GM18951 (cell line): ENCODE measurements around the gene SLC15A1.

Experiments
- POLR2A ChIP-seq: IDR thresholded peaks from 4 replicates; pipeline ENCODE4 v1.6.1; 2011; ENCODE audit warnings: mild to moderate bottlenecking; ENCODE audit not compliant: insufficient read length, insufficient read depth; ENCODE audit errors: extremely low read depth
- in situ Hi-C: fragments of 300-500 bp; cut with MboI; formaldehyde crosslinking; loops from one replicate; pipeline ENCODE4 v1.12.0; 2022; ENCODE audit warnings: low sequenced_read_pairs, mixed read lengths, inconsistent platforms; ENCODE audit not compliant: unreplicated experiment

Gene SLC15A1, protein sequence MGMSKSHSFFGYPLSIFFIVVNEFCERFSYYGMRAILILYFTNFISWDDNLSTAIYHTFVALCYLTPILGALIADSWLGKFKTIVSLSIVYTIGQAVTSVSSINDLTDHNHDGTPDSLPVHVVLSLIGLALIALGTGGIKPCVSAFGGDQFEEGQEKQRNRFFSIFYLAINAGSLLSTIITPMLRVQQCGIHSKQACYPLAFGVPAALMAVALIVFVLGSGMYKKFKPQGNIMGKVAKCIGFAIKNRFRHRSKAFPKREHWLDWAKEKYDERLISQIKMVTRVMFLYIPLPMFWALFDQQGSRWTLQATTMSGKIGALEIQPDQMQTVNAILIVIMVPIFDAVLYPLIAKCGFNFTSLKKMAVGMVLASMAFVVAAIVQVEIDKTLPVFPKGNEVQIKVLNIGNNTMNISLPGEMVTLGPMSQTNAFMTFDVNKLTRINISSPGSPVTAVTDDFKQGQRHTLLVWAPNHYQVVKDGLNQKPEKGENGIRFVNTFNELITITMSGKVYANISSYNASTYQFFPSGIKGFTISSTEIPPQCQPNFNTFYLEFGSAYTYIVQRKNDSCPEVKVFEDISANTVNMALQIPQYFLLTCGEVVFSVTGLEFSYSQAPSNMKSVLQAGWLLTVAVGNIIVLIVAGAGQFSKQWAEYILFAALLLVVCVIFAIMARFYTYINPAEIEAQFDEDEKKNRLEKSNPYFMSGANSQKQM

DNA sequence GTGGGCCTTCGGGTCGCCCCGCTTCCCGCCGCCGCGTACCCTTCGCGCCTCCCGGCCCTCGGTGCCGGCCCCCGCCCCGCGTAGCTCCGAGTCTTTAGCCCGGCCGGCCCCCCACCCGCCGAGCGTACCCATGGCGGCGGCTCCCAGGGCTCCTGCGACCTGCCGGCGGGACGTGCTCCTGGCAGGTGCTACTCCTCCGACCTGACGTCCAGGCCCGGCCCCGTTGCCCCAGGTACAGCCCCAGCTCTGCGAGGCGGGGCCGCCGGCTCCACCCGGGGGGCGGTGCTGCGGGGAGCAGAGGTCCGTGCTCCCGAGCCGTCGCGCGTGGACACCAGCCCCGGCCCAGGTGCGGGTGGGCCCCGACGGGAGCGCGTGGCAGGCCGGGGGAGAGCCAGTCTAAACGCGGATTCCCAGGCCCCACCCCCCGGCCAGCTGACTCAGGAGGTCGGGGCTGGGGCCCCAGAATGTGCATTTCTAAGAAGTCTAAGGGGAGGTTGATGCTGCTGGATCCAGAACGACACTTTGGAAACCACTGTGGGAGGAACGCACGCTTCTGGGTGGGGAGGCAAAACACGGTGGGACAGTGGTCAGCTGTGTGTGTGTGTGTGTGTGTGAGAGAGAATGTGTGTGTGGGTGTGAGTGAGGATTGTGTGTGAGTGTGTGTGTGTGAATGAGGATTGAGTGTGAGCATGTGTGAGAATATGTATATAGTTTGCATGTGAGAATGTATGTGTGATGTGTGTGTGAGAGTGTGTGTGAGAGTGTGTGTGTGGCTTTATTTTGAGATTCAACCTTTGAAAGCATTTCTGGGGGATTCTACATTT lies at the start of gene SLC15A1:
TSS of gene SLC15A1 (minus strand) at position 206 of the 824 bp plus-strand sequence. CDS start at position 132, 74 bp downstream.
- no peak for TF ChIP-seq POLR2A
- in situ Hi-C loops, result no loop called here

DNA sequence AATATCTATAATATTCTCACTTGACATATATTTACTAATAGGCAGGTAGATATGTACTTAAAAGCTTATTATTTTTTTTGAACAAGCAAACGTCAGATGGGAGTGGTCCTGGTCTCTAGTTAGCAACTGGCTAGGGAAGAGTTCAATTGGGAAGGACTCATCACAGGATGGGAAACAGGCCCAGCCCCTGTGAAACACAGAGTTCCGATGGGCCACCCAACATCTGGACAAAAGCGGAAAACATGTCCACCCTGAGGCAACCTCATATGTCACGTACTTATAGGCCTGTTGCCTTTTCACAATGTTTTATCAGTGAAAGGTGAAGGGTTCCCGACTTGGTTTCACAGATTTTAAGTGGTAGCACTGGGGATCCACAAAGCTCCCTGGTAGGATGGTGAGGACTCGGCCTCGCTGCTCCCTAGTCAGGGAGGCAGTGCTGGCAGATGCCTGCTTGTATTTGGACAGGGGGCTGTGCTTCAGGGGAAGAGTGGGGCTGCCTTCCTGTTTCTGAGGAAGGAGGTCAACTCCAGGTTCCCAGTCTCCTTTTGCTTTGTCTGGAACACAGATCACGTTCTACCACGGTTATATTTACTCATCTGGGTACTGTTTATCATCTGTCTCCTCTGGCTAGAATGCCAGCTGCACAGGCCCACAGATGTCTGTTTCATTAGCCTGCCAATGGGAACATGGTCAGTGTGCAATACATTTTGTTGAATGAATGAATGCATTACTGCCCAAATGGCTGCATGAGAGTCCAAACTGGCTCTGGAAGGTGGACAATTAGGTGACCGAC lies 49.4 kb upstream of the SLC15A1 start:
- no peak for TF ChIP-seq POLR2A
- in situ Hi-C loops, result no loop called here

DNA sequence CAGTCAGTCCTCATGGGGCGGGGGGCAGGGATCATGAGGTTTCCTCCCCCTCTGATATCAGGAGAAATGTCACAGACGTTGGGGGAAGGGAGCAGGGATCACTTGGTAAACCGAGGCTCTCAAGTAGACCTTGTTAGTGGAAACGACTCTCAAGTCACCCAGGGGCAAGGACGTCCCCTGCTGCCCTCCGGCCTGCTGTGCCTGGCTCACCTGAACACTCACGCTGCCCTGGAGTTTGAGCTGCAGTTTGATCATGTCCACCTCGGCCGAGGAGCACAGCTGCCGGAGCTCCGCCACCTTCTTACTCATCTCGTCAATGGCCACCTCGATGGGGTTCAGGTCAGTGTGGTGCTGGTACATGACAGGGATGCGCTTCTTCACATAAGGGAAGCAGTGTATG lies 47.6 kb upstream of the SLC15A1 start:
- no peak for TF ChIP-seq POLR2A

DNA sequence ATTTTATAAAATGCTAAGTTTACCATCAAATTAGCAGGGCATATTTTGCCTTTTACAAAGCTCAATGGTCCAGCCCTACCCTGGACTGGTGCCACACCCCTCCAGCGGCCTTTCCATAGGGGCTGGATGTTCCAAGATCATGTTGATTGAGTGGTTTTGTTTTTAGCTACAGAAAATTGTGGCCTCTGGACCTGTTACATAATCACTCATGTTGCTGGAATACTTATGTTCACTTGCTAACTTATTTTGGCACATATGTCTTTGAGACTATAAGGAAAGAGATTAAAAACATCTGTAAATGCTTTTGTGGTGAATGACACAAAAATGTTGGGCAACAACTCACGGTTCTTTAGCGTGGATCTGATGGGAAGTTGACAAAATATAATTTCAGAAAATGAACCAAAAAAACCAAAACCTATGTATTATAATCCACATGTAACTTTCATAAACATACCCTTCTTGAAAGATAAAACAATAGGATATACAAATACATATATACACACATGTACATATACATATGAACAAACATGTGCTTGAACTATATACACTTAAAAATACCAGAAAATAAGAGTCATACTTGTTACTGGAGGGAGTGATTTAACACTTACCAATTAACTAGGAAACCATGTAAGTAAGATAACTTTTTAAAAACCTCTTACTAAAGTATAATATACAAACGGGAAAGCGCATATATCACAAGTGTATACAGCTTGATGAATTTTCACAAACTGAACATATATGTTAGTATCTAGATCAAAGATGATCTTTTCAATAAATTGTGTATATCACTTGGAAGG lies 46.6 kb upstream of the SLC15A1 start:
- TF ChIP-seq POLR2A, result no peak
- in situ Hi-C loops, result no loop called here

More for the DNA sequence above, 47.6 kb upstream of the SLC15A1 start:
- in situ Hi-C loops, result no loop called here

DNA sequence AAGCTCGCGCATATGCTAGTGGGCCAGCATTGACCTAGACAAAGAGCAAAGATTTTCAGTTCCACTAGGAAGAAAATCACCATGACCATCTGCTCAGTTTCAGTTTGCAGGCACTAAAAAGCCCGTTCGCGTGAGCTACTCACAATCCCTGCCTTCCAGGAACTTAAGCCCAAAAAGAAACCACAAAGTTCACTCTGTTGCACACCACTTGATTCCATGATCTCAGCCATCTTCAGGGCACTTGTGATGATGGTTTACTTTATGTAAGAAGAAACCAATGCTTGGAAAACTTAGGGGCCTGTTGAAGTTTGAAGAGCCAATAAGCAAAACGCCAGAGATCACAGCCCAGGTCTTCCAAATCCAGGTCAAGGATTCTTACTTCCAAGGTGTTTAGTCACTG lies 45.0 kb upstream of the SLC15A1 start:
- TF ChIP-seq POLR2A, result no peak
- in situ Hi-C loops, result no loop called here

DNA sequence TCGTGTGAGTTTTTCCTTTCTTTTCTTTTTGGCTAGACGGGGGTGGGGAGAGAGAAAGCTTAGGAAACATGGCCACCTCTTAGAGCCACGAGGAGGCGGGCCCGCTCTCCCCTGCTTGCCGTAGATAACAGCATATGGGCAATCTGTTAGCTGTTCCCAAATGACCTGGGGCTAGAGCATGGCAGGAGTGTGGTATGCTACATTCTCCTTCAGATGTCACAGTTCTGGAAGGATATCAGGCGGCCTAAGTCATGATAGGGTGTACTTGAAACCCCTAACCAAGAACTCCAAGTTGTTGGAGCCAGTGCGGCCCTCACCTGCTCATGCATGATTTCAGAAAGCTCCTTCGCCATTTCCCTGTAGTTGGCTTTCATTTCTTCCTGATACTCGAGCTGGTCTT lies 44.3 kb upstream of the SLC15A1 start:
- in situ Hi-C loops, result no loop called here

DNA sequence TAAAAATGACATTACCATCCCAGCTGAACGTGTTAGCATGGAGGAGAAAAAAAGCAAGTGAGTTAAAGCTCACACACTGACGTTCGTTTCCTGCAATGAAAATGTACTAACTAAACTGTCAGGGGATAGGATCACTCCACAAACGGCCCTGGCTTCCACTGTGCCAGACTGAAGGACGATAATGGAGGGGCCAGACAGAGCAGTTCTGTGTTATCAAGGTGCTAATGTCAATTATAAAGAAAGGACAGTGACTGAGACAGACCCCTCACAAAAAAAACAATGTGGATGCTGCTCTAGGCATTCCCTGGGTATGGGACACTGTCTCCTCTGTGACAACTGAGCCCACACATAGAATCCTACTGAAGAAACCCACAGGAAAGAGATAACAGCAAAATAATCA lies 43.7 kb upstream of the SLC15A1 start:
- in situ Hi-C loops, result no loop called here
- TF ChIP-seq POLR2A, result no peak

More for the DNA sequence above, 44.3 kb upstream of the SLC15A1 start:
- no peak for TF ChIP-seq POLR2A

DNA sequence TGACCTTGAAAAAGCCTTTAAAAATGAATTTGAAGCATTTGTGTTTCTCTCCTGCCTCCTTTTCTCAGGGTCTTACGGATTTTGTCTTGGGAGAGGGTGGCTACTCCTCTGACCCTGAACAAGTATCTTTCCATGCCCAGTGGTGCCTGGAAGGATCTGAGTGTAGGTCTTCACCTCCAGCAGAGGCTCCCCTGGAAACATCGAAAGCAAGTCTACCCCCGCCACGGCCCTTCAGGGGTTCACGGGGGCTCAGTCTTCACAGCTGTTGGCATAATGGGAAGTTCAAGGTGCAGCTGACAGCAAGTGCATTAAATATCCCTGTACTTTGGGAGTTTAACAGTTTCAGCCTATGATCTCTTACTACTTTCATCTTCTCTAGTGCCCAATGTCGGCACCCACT lies 42.7 kb upstream of the SLC15A1 start:
- in situ Hi-C loops, result no loop called here

DNA sequence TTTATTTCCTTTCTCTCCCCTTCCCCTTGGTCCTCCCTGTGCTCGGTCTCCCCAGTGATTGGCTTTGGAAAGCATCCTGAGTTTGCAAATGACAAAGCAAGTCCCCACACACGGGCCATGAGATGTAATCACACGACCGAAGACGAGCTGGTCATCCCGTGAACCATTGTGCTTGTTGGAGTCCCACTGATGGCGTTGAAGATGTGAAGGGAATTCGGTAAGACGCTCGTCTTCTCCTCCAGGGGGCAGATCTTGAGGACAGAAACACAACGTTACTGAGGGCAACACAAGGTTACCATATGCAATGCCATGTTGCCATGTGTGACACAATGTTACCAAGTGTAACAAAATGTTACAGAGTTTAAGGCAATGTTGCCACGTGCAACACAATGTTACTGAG lies 42.0 kb upstream of the SLC15A1 start:
- in situ Hi-C loops, result no loop called here
- TF ChIP-seq POLR2A, result no peak

More for the DNA sequence above, 42.7 kb upstream of the SLC15A1 start:
- no peak for TF ChIP-seq POLR2A

DNA sequence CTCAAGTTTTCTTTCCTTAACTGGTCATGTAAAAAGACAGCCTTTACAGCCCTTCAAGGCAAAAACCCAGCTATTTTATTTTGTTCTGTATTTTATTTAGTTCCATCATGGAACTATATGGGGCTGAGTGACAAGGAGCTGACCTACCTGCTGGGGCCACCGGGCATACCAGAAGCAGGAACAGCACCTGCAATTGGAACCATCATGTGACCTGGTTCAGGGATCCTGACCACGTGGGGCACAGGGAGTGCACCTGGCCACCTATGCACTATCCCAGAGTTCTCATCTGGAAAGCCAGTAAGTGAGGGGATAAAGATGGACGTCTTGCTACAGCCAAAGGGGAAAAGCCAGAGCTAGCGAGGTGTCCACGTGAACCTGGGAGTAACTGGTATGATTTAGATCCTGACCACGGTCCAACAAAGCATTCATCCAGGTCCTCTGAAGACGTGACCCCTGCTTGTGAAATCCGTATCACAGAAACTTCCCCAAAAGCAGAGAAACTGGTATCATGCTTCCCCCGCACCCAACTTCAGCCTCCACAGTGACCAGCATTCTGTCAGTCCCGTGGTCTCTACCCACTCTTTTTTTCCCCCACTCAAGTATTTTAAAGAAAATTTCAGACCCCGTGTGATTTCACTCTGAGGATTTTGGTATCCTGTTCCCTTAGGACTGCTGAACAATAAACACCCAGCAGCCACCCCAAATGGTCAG lies 40.5 kb upstream of the SLC15A1 start:
- no peak for TF ChIP-seq POLR2A
- in situ Hi-C loops, result no loop called here

DNA sequence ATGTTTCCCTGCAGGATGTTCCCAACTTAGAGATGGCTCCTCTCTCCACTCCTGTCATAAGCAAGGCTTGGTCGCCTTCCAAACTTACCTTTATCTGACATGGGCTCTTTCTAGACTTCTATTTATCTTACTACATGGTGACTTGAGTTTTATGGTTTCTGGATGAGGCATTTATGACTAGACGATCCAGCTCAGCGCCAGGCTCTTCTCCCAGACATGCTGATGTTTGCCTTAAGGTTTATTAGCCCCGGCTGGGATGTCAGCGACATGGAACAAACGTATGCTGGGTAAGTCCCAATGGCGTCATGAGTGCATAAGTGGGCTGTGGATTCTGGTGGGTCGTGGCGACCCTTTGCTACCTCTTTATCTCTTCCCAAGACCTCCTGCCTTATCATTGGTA lies 39.8 kb upstream of the SLC15A1 start:
- no peak for TF ChIP-seq POLR2A

More for the DNA sequence above, 39.8 kb upstream of the SLC15A1 start:
- in situ Hi-C loops, result no loop called here
